Heart left ventricle (tissue), 16 donors: Measurements from ENCODE around the gene RAX2. TPM values are rescaled to one million over a fixed set of nuclear protein-coding genes. Genes with fewer than 3 reads are reported as not detected.

ENCODE experiments used
- ATAC-seq, 4 donors: fragments of 200-7000 bp; cut with Tn5 transposase; one replicate each; pipeline ENCODE4 v1.9.1; 2020 to 2022; ENCODE audit warnings: moderate library complexity in 4 of 4, mild to moderate bottlenecking in 3 of 4, moderate number of reproducible peaks in 1 of 4
- DNase-seq, 5 donors: peaks; one replicate each; pipeline ENCODE4 v3.0.0-alpha.2; 2020
- H3K27ac ChIP-seq, 12 donors: fragments of 200-600 bp; sonication (generic) in 4 of 12; one replicate each; pipeline versions ENCODE4 v1.5.0 to v1.8.0; 2016 to 2022; ENCODE audit warnings: mild to moderate bottlenecking in 2 of 12
- H3K27me3 ChIP-seq, 9 donors: fragments of 200-600 bp; sonication (generic) in 2 of 9; one replicate each; pipeline versions ENCODE4 v1.5.1 to v1.8.0; 2016 to 2022; ENCODE audit warnings: mild to moderate bottlenecking in 3 of 9
- H3K36me3 ChIP-seq, 9 donors: fragments of 200-600 bp; sonication (generic) in 2 of 9; one replicate each; pipeline versions ENCODE4 v1.5.0 to v1.8.0; 2018 to 2022; ENCODE audit warnings: mild to moderate bottlenecking in 2 of 9
- H3K4me1 ChIP-seq, 12 donors: fragments of 200-600 bp; sonication (generic) in 4 of 12; one replicate each; pipeline versions ENCODE4 v1.5.0 to v1.8.0; 2016 to 2022; ENCODE audit warnings: mild to moderate bottlenecking in 3 of 12
- H3K4me3 ChIP-seq, 12 donors: fragments of 200-600 bp; sonication (generic) in 4 of 12; one replicate each; pipeline versions ENCODE4 v1.5.0 to v1.8.0; 2017 to 2022; ENCODE audit warnings: mild to moderate bottlenecking in 9 of 12, moderate library complexity in 4 of 12
- H3K9me3 ChIP-seq, 12 donors: fragments of 200-600 bp; sonication (generic) in 4 of 12; one replicate each; pipeline versions ENCODE4 v1.5.0 to v1.8.0; 2016 to 2022; ENCODE audit warnings: mild to moderate bottlenecking in 1 of 12
- POLR2A ChIP-seq, 2 donors: fragments of 450-650 bp; IDR thresholded peaks; one replicate each; pipeline ENCODE4 v1.6.1; 2017; ENCODE audit warnings: antibody characterized with exemption in 2 of 2, mild to moderate bottlenecking in 2 of 2, moderate library complexity in 2 of 2
- WGBS, 4 donors: extraction: QIAGEN DNeasy Blood & Tissue Kit in 2 of 4; methylation state at CpG; one replicate each; pipeline versions ENCODE4 v1.1.5 to v1.1.7; 2013 to 2018; 5-methylcytosine and 5-hydroxymethylcytosine counted together
- intact Hi-C, 10 donors: fragments of 100-400 bp; cut with DNase I; formaldehyde crosslinking; loops; one replicate each; pipeline versions ENCODE4 v1.11.1 to v1.14.2; 2022
- polyA plus RNA-seq, 2 donors: library from polyadenylated mRNA; stranded (reverse); fragments of 200-250 nt; gene quantifications; one replicate each; pipeline ENCODE4 v1.2.3, GENCODE V29; 2013
- total RNA-seq, 9 donors: library from RNA; depleted of rRNA in 2 of 9; stranded (reverse); fragments of >200 nt in 2 of 9; fragmentation: NEBNext Ultra II Directional in 3 of 9; extraction: Animal tissue kit (Norgen Biotek cat#: 25700) in 3 of 9; gene quantifications; one replicate each; pipeline versions ENCODE4 v1.1.0 to v1.2.4, GENCODE V29; 2016 to 2023
- TF ChIP-seq, protein P1 (sequence below), 12 donors: fragments of 200-600 bp; sonication (generic) in 4 of 12; IDR thresholded peaks; one replicate each; pipeline versions ENCODE4 v1.5.0 to v1.8.0; 2018 to 2022; ENCODE audit warnings: antibody characterized with exemption in 12 of 12, mild to moderate bottlenecking in 5 of 12
- donor health status: ischemic (EF 13 %, LVEDD 7.1; RV severe dilation, severe dysfunction).
- donor health status: healthy with polysubstance abuse.
- donor health status: DM: no; HTN: yes; CAD: no.
- donor health status: DM: no; HTN: no; CAD: no.
- donor health status: ischemic (EF 25% LVEDD 6.9; RV normal size, moderate dysfunction).
- donor health status: ischemic (EF 25% LVEDD 5.7; RV mildly dilated, moderate dysfunction).
- donor health status: healthy.
- donor health status: DM: yes; HTN: yes; CAD: no.
- donor health status: ischemic (EF 35%, LVEDD 5.7; RV mildly dilated, moderate dysfunction).
- donor health status: nonischemic (EF 11% LVEDD 7.7; RV severe dilation, severe dysfunction).
- donor health status: DM: yes; HTN: yes; CAD: no.
- donor health status: PGD.
- donor health status: ischemic (EF 29% LVEDD 5.4; RV normal size, mild dysfunction).
- donor health status: nonischemic (EF 23%, LVEDD 6.1; RV moderate dilation, normal function).

The RAX2 gene
- total and polyA plus RNA-seq, 11 donors = not detected

DNA sequence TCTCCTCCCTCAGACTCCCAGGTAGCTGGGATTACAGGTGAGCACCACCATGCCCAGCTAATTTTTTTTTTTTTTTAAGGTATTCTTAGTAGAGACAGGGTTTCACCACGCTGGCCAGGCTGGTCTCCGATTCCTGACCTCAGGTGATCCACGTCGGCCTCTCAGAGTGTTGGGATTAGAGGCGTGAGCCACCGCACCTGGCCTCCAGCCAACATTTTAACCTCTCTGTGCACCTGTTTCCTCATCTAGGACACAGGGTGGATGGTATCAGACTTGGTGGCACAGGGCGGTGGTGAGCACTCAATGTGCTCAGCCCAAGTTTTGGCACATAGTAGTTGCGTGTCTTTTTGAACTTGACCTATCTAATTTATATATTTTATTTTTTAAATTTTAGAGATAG, 23.1 kb downstream of the RAX2 start:
- Histone ChIP-seq H3K9me3 (no peaks in the 10 kb centered on the region), H3K36me3 (peaks cover 0 to 48% (median 34%) of the 10 kb centered on the region in 9 donors), H3K4me1 (no peaks in the 10 kb centered on the region), H3K27ac (no peak overlapping the region), H3K4me3 (no peak overlapping the region), H3K27me3 (peaks cover 0 to 4% (median 0%) of the 10 kb centered on the region in 9 donors)
- ATAC-seq (no peak), DNase-seq (no peak)
- WGBS, 4 donors = 79 to 88% (median 86%) methylated on average over 8 of the region's 8 CpGs
- intact Hi-C loops = no loop called here
- TF ChIP-seq, protein P1, sequence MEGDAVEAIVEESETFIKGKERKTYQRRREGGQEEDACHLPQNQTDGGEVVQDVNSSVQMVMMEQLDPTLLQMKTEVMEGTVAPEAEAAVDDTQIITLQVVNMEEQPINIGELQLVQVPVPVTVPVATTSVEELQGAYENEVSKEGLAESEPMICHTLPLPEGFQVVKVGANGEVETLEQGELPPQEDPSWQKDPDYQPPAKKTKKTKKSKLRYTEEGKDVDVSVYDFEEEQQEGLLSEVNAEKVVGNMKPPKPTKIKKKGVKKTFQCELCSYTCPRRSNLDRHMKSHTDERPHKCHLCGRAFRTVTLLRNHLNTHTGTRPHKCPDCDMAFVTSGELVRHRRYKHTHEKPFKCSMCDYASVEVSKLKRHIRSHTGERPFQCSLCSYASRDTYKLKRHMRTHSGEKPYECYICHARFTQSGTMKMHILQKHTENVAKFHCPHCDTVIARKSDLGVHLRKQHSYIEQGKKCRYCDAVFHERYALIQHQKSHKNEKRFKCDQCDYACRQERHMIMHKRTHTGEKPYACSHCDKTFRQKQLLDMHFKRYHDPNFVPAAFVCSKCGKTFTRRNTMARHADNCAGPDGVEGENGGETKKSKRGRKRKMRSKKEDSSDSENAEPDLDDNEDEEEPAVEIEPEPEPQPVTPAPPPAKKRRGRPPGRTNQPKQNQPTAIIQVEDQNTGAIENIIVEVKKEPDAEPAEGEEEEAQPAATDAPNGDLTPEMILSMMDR (IDR thresholded peaks at IDR 0.05) = no peak
- no peak for TF ChIP-seq POLR2A (IDR thresholded peaks at IDR 0.05)

DNA sequence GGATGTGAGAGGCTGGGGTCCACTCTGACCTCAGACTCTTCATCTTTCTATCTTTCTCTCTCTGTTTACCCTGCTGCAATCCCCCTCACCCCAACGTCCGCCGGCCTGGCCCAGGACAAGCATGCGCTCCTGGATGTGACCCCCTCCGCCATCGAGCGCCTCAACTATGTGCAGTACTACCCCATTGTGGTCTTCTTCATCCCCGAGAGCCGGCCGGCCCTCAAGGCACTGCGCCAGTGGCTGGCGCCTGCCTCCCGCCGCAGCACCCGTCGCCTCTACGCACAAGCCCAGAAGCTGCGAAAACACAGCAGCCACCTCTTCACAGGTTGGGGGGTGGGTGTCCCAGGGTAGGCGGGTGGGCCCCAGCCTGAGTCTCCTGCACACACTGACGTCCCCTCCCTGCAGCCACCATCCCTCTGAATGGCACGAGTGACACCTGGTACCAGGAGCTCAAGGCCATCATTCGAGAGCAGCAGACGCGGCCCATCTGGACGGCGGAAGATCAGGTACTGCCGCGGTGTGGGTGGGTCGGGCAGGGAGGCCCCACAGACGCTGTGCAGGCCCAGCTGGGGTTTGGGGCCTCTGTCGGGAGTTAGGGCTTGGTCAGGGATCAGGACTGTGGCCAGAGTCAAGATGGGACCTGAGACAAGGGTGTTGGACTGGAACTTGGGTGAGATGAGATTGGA, 25.5 kb downstream of the RAX2 start:
- H3K9me3 ChIP-seq = no peaks in the 10 kb centered on the region
- 67 to 73% (median 68%) methylated on average over 30 to 31 of the region's 31 CpGs for WGBS, 4 donors
- no peak overlapping the region for H3K27ac ChIP-seq
- no peaks in the 10 kb centered on the region for H3K4me1 ChIP-seq
- ATAC-seq (no peak), DNase-seq (no peak)
- H3K27me3 ChIP-seq = peaks cover 0 to 4% (median 0%) of the 10 kb centered on the region in 9 donors
- H3K4me3 ChIP-seq = no peak overlapping the region
- intact Hi-C loops = no loop called here
- TF ChIP-seq POLR2A (IDR thresholded peaks at IDR 0.05) = no peak
- TF ChIP-seq, protein P1 (IDR thresholded peaks at IDR 0.05) = no peak
- peaks cover 0 to 23% (median 15%) of the 10 kb centered on the region in 9 donors for H3K36me3 ChIP-seq

DNA sequence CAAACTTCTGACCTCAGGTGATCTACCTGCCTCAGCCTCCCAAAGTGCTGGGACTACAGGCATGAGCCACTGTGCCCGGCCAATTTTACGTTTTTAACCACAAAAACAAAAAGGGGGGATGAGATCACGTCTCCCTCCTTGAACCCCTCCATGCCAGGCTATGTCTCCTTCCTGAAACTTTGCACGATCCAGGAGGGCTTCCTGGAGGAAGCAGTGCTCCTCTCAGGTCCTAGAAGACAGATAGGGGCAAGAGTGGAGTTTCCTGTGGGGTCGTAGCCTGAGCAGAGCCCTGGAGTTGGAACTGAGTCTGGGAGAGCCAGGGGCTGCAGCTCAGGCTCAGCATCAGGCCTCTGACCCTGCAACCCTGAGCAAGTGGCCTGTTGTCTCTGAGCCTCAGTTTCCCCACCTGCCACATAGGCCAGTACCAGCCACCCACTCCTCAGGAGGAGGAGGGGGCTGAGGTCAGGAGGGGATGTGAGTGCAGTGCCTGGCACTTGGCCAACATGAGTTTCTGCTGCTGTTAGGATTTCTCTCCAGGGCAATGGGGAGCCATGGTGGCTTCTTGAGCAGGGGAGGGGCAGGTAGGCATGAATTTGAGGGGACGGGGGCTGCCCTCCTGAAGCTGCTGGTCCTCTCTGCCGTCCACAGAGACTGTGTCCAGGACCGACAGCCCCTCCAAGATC, 26.5 kb downstream of the RAX2 start:
- Histone ChIP-seq H3K27ac (no peak overlapping the region), H3K27me3 (peaks cover 0 to 4% (median 0%) of the 10 kb centered on the region in 9 donors), H3K4me3 (no peak overlapping the region), H3K9me3 (no peaks in the 10 kb centered on the region), H3K4me1 (no peaks in the 10 kb centered on the region), H3K36me3 (peaks cover 0 to 13% (median 8%) of the 10 kb centered on the region in 9 donors)
- TF ChIP-seq, protein P1 (IDR thresholded peaks at IDR 0.05) = no peak
- no peak for TF ChIP-seq POLR2A (IDR thresholded peaks at IDR 0.05)
- DNase-seq = no peak
- ATAC-seq = no peak
- intact Hi-C loops = no loop called here
- WGBS, 4 donors = 58 to 71% (median 66%) methylated on average over 5 to 8 of the region's 8 CpGs

DNA sequence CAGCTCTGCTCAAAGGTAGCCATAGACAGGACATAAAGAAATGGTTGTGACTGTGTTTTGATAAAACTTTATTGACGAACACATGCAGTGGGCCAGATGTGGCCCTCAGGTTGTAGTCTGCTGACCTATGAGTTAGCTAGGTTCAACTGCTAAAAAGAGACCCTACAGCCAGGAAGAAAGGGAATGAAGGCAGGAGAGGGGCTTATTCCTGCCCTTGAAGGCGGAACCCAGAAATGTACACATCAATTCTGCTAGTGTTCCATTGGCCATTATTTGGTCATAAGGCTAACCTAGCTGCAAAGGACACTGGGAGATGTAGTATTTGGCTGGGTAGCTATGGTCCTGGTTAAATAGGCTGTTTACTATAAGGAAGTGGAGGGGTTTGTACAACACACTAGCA, 28.5 kb downstream of the RAX2 start:
- Histone ChIP-seq H3K4me1 (no peaks in the 10 kb centered on the region), H3K4me3 (no peak overlapping the region), H3K36me3 (no peaks in the 10 kb centered on the region), H3K27ac (no peak overlapping the region), H3K9me3 (no peaks in the 10 kb centered on the region), H3K27me3 (peaks cover 0 to 4% (median 0%) of the 10 kb centered on the region in 9 donors)
- DNase-seq (no peak), ATAC-seq (no peak)
- TF ChIP-seq, protein P1 (IDR thresholded peaks at IDR 0.05) = no peak
- TF ChIP-seq POLR2A (IDR thresholded peaks at IDR 0.05) = no peak
- intact Hi-C loops = no loop called here
- WGBS, 4 donors = 92 to 99% (median 97%) methylated on average over 2 of the region's 2 CpGs
